ENCODE measurements around the gene OPN5. TPM values are rescaled to one million over a fixed set of nuclear protein-coding genes. Genes with fewer than 3 reads are reported as not detected.

Gene OPN5
- total RNA-seq, 2 experiments from 2014 or later: not detected

GRCh38 chr6:47834196-47834595 is 52.4 kb downstream of the OPN5 start:
- ATAC-seq (no peak), DNase-seq (no peak)
- Mint-ChIP-seq H3K4me3 (no peak overlapping the region), H3K36me3 (ENCODE audit: low read depth) (no peaks in the 10 kb centered on the region), H3K4me1 (ENCODE audit: low read depth) (peaks cover 7% of the 10 kb centered on the region), H3K27ac (no peak overlapping the region), H3K9me3 (no peaks in the 10 kb centered on the region), H3K27me3 (peaks cover 17% of the 10 kb centered on the region)
- POLR2A ChIA-PET: no interaction called here
- CTCF ChIA-PET: no interaction called here
- TF ChIP-seq CTCF (IDR thresholded peaks at IDR 0.05): no peak
- intact Hi-C loops (cut with micrococcal nuclease): no loop called here

- H3K27ac Mint-ChIP-seq: no peak overlapping the region
- peaks cover 7% of the 10 kb centered on the region for H3K4me1 Mint-ChIP-seq (ENCODE audit: low read depth)
- no peaks in the 10 kb centered on the region for H3K9me3 Mint-ChIP-seq
- peak; percentile 34 for ATAC-seq
- ChIA-PET CTCF (no interaction called here), POLR2A (no interaction called here)
- H3K36me3 Mint-ChIP-seq (ENCODE audit: low read depth): no peaks in the 10 kb centered on the region
- intact Hi-C loops (cut with micrococcal nuclease): no loop called here
- TF ChIP-seq CTCF (IDR thresholded peaks at IDR 0.05): no peak
- H3K4me3 Mint-ChIP-seq: no peak overlapping the region
- DNase-seq: no peak
- peaks cover 21% of the 10 kb centered on the region for H3K27me3 Mint-ChIP-seq
These were observed 54.2 kb downstream of the OPN5 start for GRCh38 chr6:47836046-47836445.

GRCh38 chr6:47836639-47837038 is 54.8 kb downstream of the OPN5 start:
- peak; percentile 56 for ATAC-seq
- TF ChIP-seq CTCF (IDR thresholded peaks at IDR 0.05): no peak
- H3K9me3 Mint-ChIP-seq: no peaks in the 10 kb centered on the region
- H3K27ac Mint-ChIP-seq: no peak overlapping the region
- CTCF ChIA-PET: no interaction called here
- no peak overlapping the region for H3K4me3 Mint-ChIP-seq
- peaks cover 20% of the 10 kb centered on the region for H3K27me3 Mint-ChIP-seq
- H3K36me3 Mint-ChIP-seq (ENCODE audit: low read depth): no peaks in the 10 kb centered on the region
- intact Hi-C loops (cut with micrococcal nuclease): no loop called here
- peaks cover 7% of the 10 kb centered on the region for H3K4me1 Mint-ChIP-seq (ENCODE audit: low read depth)
- peak; percentile 4 for DNase-seq
- POLR2A ChIA-PET: no interaction called here

GRCh38 chr6:47839645-47840044 is 57.8 kb downstream of the OPN5 start:
- DNase-seq: no peak
- no peaks in the 10 kb centered on the region for H3K36me3 Mint-ChIP-seq (ENCODE audit: low read depth)
- ChIA-PET CTCF (no interaction called here), POLR2A (no interaction called here)
- H3K4me3 Mint-ChIP-seq: no peak overlapping the region
- H3K27me3 Mint-ChIP-seq: peaks cover 14% of the 10 kb centered on the region
- H3K9me3 Mint-ChIP-seq: no peaks in the 10 kb centered on the region
- H3K27ac Mint-ChIP-seq: no peak overlapping the region
- no peak for TF ChIP-seq CTCF (IDR thresholded peaks at IDR 0.05)
- peaks cover 7% of the 10 kb centered on the region for H3K4me1 Mint-ChIP-seq (ENCODE audit: low read depth)
- intact Hi-C loops (cut with micrococcal nuclease): no loop called here
- no peak for ATAC-seq

- intact Hi-C loops (cut with micrococcal nuclease): no loop called here
- Mint-ChIP-seq H3K9me3 (no peaks in the 10 kb centered on the region), H3K27ac (no peak overlapping the region), H3K4me1 (ENCODE audit: low read depth) (no peaks in the 10 kb centered on the region), H3K4me3 (no peak overlapping the region), H3K36me3 (ENCODE audit: low read depth) (no peaks in the 10 kb centered on the region), H3K27me3 (peaks cover 9% of the 10 kb centered on the region)
- no peak for TF ChIP-seq CTCF (IDR thresholded peaks at IDR 0.05)
- no peak for DNase-seq
- ChIA-PET CTCF (no interaction called here), POLR2A (no interaction called here)
- no peak for ATAC-seq
These were observed 63.0 kb downstream of the OPN5 start for GRCh38 chr6:47844881-47845280.
